Endodermal cell (in vitro differentiated cells): ENCODE results near the gene ULBP1. TPM values are rescaled to one million over a fixed set of nuclear protein-coding genes. Genes with fewer than 3 reads are reported as not detected.
A peak's percentile ranks its signal among the peaks of the same experiment; 100 is the strongest.
"Not testable (repeated sequence)": the region's sequence is repeated elsewhere in the genome, so short reads cannot be mapped to it uniquely, and the experiment has no call there.

Experiments
- DNase-seq: peaks from one replicate; pipeline ENCODE4 v3.0.0-alpha.2; 2017
- H3K27ac ChIP-seq: 2 replicates; pipeline ENCODE4 v1.5.1; 2013; ENCODE audit warnings: mild to moderate bottlenecking, low read depth, low read length, moderate library complexity
- H3K27me3 ChIP-seq: 2 replicates; pipeline ENCODE4 v1.6.1; 2013; ENCODE audit warnings: mild to moderate bottlenecking, low read length, moderate library complexity; ENCODE audit not compliant: insufficient read depth, control insufficient read depth, poor library complexity, severe bottlenecking
- H3K36me3 ChIP-seq: 2 replicates; pipeline ENCODE4 v1.7.0; 2013; ENCODE audit warnings: mild to moderate bottlenecking, low read length, moderate library complexity; ENCODE audit not compliant: control insufficient read depth, insufficient read depth
- H3K4me1 ChIP-seq: one replicate; pipeline ENCODE4 v1.7.0; 2013; ENCODE audit warnings: low read length; ENCODE audit not compliant: control insufficient read depth, insufficient read depth
- H3K4me3 ChIP-seq: 2 replicates; pipeline ENCODE4 v1.5.1; 2013; ENCODE audit warnings: mild to moderate bottlenecking, low read length, moderate library complexity
- H3K9ac ChIP-seq: 2 replicates; pipeline ENCODE4 v1.6.1; 2013; ENCODE audit warnings: mild to moderate bottlenecking, low read length, moderate library complexity; ENCODE audit not compliant: poor library complexity, severe bottlenecking; ENCODE audit errors: extremely low read depth
- H3K9me3 ChIP-seq: 2 replicates; pipeline ENCODE4 v1.6.1; 2013; ENCODE audit warnings: mild to moderate bottlenecking, low read length, moderate library complexity; ENCODE audit not compliant: control insufficient read depth
- H3K27ac Mint-ChIP-seq: 2 replicates; pipeline ENCODE4 v1.8.0; 2020; ENCODE audit warnings: mixed read lengths
- H3K27me3 Mint-ChIP-seq: 2 replicates; pipeline ENCODE4 v1.8.0; 2021; ENCODE audit warnings: mild to moderate bottlenecking, mixed read lengths; ENCODE audit not compliant: insufficient read depth
- H3K36me3 Mint-ChIP-seq: 2 replicates; pipeline ENCODE4 v1.8.0; 2020; ENCODE audit warnings: low read depth, mixed read lengths
- H3K4me1 Mint-ChIP-seq: 2 replicates; pipeline ENCODE4 v1.8.0; 2020; ENCODE audit warnings: mixed read lengths
- H3K4me3 Mint-ChIP-seq: 2 replicates; pipeline ENCODE4 v1.8.0; 2020; ENCODE audit warnings: mild to moderate bottlenecking, moderate library complexity, mixed read lengths
- H3K9me3 Mint-ChIP-seq: 2 replicates; pipeline ENCODE4 v1.8.0; 2020; ENCODE audit warnings: mild to moderate bottlenecking, mixed read lengths
- CTCF ChIP-seq: fragments of 200-600 bp; sonication (generic); conservative IDR thresholded peaks from 2 replicates; pipeline ENCODE4 v1.5.0; 2021; ENCODE audit warnings: antibody characterized with exemption, mild to moderate bottlenecking
- WGBS, 2 experiments: methylation state at CpG; one replicate each; pipeline versions ENCODE4 v1.1.5 to v1.1.7; 2013; ENCODE audit warnings: missing lambda C conversion rate in 2 of 2, mixed read lengths in 1 of 2; ENCODE audit not compliant: insufficient coverage in 1 of 2, insufficient read length in 1 of 2; 5-methylcytosine and 5-hydroxymethylcytosine counted together
- total RNA-seq, 2 donors: library from RNA; stranded (reverse); fragmentation: NEBNext Ultra II Directional in 1 of 2; extraction: Animal tissue kit (Norgen Biotek cat#: 25700) in 1 of 2; gene quantifications; 2 replicates in 1 of 2; 3 replicates in 1 of 2; pipeline ENCODE4 v1.2.1, GENCODE V29; 2021

ULBP1 gene
- total RNA-seq, 2 donors from 2014 or later, result 0.31 to 0.55 TPM

GRCh38 chr6:149925253-149925973 is 38.3 kb upstream of the ULBP1 start:
- TF ChIP-seq CTCF, result no peak
- no peak overlapping the region for H3K9ac ChIP-seq
- H3K27ac ChIP-seq, result no peak overlapping the region
- H3K9me3 Mint-ChIP-seq, result peaks cover 6% of the 10 kb centered on the region
- H3K4me3 Mint-ChIP-seq, result peak overlapping the region; percentile 57
- H3K4me1 Mint-ChIP-seq, result peaks cover 3% of the 10 kb centered on the region
- H3K4me1 ChIP-seq, result no peaks in the 10 kb centered on the region
- no peaks in the 10 kb centered on the region for H3K9me3 ChIP-seq
- H3K27me3 Mint-ChIP-seq, result peaks cover 90% of the 10 kb centered on the region
- no peak overlapping the region for H3K27ac Mint-ChIP-seq
- no peaks in the 10 kb centered on the region for H3K36me3 ChIP-seq
- no peaks in the 10 kb centered on the region for H3K36me3 Mint-ChIP-seq
- peak; percentile 58 for DNase-seq
- peak overlapping the region; percentile 78 for H3K4me3 ChIP-seq
- WGBS, 2 experiments, result 11 to 14% methylated on average over 20 to 34 of the region's 34 CpGs
- peaks cover 92% of the 10 kb centered on the region for H3K27me3 ChIP-seq

GRCh38 chr6:149925974-149926777 is 37.6 kb upstream of the ULBP1 start:
- peak overlapping the region; percentile 57 for H3K4me3 Mint-ChIP-seq
- peaks cover 6% of the 10 kb centered on the region for H3K9me3 Mint-ChIP-seq
- WGBS, 2 experiments, result 5 to 9% methylated on average over 21 to 31 of the region's 31 CpGs
- peak; percentile 85 for TF ChIP-seq CTCF
- peak overlapping the region; percentile 78 for H3K4me3 ChIP-seq
- no peaks in the 10 kb centered on the region for H3K9me3 ChIP-seq
- H3K9ac ChIP-seq, result no peak overlapping the region
- no peaks in the 10 kb centered on the region for H3K36me3 ChIP-seq
- no peak overlapping the region for H3K27ac Mint-ChIP-seq
- H3K36me3 Mint-ChIP-seq, result no peaks in the 10 kb centered on the region
- H3K27me3 ChIP-seq, result peaks cover 92% of the 10 kb centered on the region
- H3K27me3 Mint-ChIP-seq, result peaks cover 90% of the 10 kb centered on the region
- H3K27ac ChIP-seq, result no peak overlapping the region
- peaks cover 3% of the 10 kb centered on the region for H3K4me1 Mint-ChIP-seq
- no peaks in the 10 kb centered on the region for H3K4me1 ChIP-seq
- DNase-seq, result peak; percentile 97

GRCh38 chr6:149927025-149927424 is 36.7 kb upstream of the ULBP1 start:
- H3K4me3 ChIP-seq, H3K9me3 Mint-ChIP-seq, H3K4me3 Mint-ChIP-seq, H3K36me3 ChIP-seq, H3K9ac ChIP-seq, H3K36me3 Mint-ChIP-seq, H3K4me1 Mint-ChIP-seq, H3K27ac ChIP-seq, H3K9me3 ChIP-seq, DNase-seq, H3K4me1 ChIP-seq, H3K27ac Mint-ChIP-seq: not testable (repeated sequence)
- peaks cover 92% of the 10 kb centered on the region for H3K27me3 ChIP-seq
- WGBS, 2 experiments, result 88 to 92% methylated on average over 4 of the region's 4 CpGs
- H3K27me3 Mint-ChIP-seq, result peaks cover 90% of the 10 kb centered on the region
